ENCODE measurements around the gene REV3L. TPM values are rescaled to one million over a fixed set of nuclear protein-coding genes. Genes with fewer than 3 reads are reported as not detected.

REV3L gene
- total and polyA plus RNA-seq, 2 donors (not counting 1 experiment from before 2014, with no cell fraction given): 42.9 to 127 TPM

- H3K4me2 ChIP-seq (ENCODE audit: extremely low read depth, insufficient read depth, low read length): no peak overlapping the region
- H3K9ac ChIP-seq (ENCODE audit: insufficient read depth, low read length): no peak overlapping the region
- H3K4me3 ChIP-seq (replicated peaks in 1 of 4; ENCODE audit: control extremely low read depth in 1 of 4, insufficient read depth in 1 of 4, low read depth in 3 of 4, low read length in 4 of 4): no peak overlapping the region
- no peak overlapping the region for H3K27ac ChIP-seq (ENCODE audit: insufficient read depth, low read length)
- H3K27me3 ChIP-seq (ENCODE audit: control insufficient read depth, insufficient read depth, low read length): no peaks in the 10 kb centered on the region
- H4K20me1 ChIP-seq (ENCODE audit: control insufficient read depth, extremely low read depth, insufficient read depth, low read length): peaks cover 2% of the 10 kb centered on the region
- H2AFZ ChIP-seq (ENCODE audit: low read length): no peak overlapping the region
- peaks cover 2% of the 10 kb centered on the region for H3K4me1 ChIP-seq (ENCODE audit: control insufficient read depth, extremely low read depth, insufficient read depth, low read length)
- no peaks in the 10 kb centered on the region for H3K9me3 ChIP-seq (ENCODE audit: control insufficient read depth, insufficient read depth, low read depth, low read length)
- H3K79me2 ChIP-seq (ENCODE audit: control insufficient read depth, insufficient read depth, low read length): peaks cover 88% of the 10 kb centered on the region
- H3K36me3 ChIP-seq (ENCODE audit: control insufficient read depth, insufficient read depth, low read length): no peaks in the 10 kb centered on the region
- no peak for DNase-seq (ENCODE audit: low read depth in 2 of 2)
- TF ChIP-seq CTCF (conservative IDR thresholded peaks at IDR 0.05 in 1 of 2, IDR thresholded peaks at IDR 0.05 in 1 of 2; ENCODE audit: low read depth in 1 of 2, low read length in 2 of 2) (no peak), EZH2 (IDR thresholded peaks at IDR 0.05; ENCODE audit: low read length, missing control alignments) (no peak)
Observed at GRCh38 chr6:111432511-111432910, 50.5 kb downstream of the REV3L start.

GRCh38 chr6:111430605-111431376 is 52.2 kb downstream of the REV3L start:
- Histone ChIP-seq H3K27me3 (ENCODE audit: control insufficient read depth, insufficient read depth, low read length) (no peaks in the 10 kb centered on the region), H3K4me2 (ENCODE audit: extremely low read depth, insufficient read depth, low read length) (no peak overlapping the region), H3K4me1 (ENCODE audit: control insufficient read depth, extremely low read depth, insufficient read depth, low read length) (peaks cover 4% of the 10 kb centered on the region), H3K9ac (ENCODE audit: insufficient read depth, low read length) (no peak overlapping the region), H3K9me3 (ENCODE audit: control insufficient read depth, insufficient read depth, low read depth, low read length) (no peaks in the 10 kb centered on the region), H4K20me1 (ENCODE audit: control insufficient read depth, extremely low read depth, insufficient read depth, low read length) (no peaks in the 10 kb centered on the region), H3K27ac (ENCODE audit: insufficient read depth, low read length) (no peak overlapping the region), H3K36me3 (ENCODE audit: control insufficient read depth, insufficient read depth, low read length) (no peaks in the 10 kb centered on the region), H3K4me3 (replicated peaks in 1 of 4; ENCODE audit: control extremely low read depth in 1 of 4, insufficient read depth in 1 of 4, low read depth in 3 of 4, low read length in 4 of 4) (no peak overlapping the region), H3K79me2 (ENCODE audit: control insufficient read depth, insufficient read depth, low read length) (peaks cover 86% of the 10 kb centered on the region), H2AFZ (ENCODE audit: low read length) (no peak overlapping the region)
- no peak for DNase-seq (ENCODE audit: low read depth in 2 of 2)
- no peak for TF ChIP-seq EZH2 (IDR thresholded peaks at IDR 0.05; ENCODE audit: low read length, missing control alignments)

- Histone ChIP-seq H3K36me3 (ENCODE audit: control insufficient read depth, insufficient read depth, low read length) (no peaks in the 10 kb centered on the region), H3K27me3 (ENCODE audit: control insufficient read depth, insufficient read depth, low read length) (no peaks in the 10 kb centered on the region), H4K20me1 (ENCODE audit: control insufficient read depth, extremely low read depth, insufficient read depth, low read length) (no peaks in the 10 kb centered on the region), H3K9ac (ENCODE audit: insufficient read depth, low read length) (no peak overlapping the region), H3K4me2 (ENCODE audit: extremely low read depth, insufficient read depth, low read length) (no peak overlapping the region), H3K4me1 (ENCODE audit: control insufficient read depth, extremely low read depth, insufficient read depth, low read length) (peaks cover 7% of the 10 kb centered on the region), H2AFZ (ENCODE audit: low read length) (no peak overlapping the region), H3K9me3 (ENCODE audit: control insufficient read depth, insufficient read depth, low read depth, low read length) (no peaks in the 10 kb centered on the region), H3K4me3 (replicated peaks in 1 of 4; ENCODE audit: control extremely low read depth in 1 of 4, insufficient read depth in 1 of 4, low read depth in 3 of 4, low read length in 4 of 4) (no peak overlapping the region), H3K79me2 (ENCODE audit: control insufficient read depth, insufficient read depth, low read length) (peaks cover 87% of the 10 kb centered on the region), H3K27ac (ENCODE audit: insufficient read depth, low read length) (no peak overlapping the region)
- DNase-seq (ENCODE audit: low read depth in 2 of 2): no peak
- TF ChIP-seq CTCF (conservative IDR thresholded peaks at IDR 0.05 in 1 of 2, IDR thresholded peaks at IDR 0.05 in 1 of 2; ENCODE audit: low read depth in 1 of 2, low read length in 2 of 2) (no peak), EZH2 (IDR thresholded peaks at IDR 0.05; ENCODE audit: low read length, missing control alignments) (no peak)
Observed at GRCh38 chr6:111429571-111429970, 53.4 kb downstream of the REV3L start.

Measured in fibroblast of lung (primary cell).